ENCODE data around the gene RNF128.

RNF128 gene, protein sequence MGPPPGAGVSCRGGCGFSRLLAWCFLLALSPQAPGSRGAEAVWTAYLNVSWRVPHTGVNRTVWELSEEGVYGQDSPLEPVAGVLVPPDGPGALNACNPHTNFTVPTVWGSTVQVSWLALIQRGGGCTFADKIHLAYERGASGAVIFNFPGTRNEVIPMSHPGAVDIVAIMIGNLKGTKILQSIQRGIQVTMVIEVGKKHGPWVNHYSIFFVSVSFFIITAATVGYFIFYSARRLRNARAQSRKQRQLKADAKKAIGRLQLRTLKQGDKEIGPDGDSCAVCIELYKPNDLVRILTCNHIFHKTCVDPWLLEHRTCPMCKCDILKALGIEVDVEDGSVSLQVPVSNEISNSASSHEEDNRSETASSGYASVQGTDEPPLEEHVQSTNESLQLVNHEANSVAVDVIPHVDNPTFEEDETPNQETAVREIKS

DNA sequence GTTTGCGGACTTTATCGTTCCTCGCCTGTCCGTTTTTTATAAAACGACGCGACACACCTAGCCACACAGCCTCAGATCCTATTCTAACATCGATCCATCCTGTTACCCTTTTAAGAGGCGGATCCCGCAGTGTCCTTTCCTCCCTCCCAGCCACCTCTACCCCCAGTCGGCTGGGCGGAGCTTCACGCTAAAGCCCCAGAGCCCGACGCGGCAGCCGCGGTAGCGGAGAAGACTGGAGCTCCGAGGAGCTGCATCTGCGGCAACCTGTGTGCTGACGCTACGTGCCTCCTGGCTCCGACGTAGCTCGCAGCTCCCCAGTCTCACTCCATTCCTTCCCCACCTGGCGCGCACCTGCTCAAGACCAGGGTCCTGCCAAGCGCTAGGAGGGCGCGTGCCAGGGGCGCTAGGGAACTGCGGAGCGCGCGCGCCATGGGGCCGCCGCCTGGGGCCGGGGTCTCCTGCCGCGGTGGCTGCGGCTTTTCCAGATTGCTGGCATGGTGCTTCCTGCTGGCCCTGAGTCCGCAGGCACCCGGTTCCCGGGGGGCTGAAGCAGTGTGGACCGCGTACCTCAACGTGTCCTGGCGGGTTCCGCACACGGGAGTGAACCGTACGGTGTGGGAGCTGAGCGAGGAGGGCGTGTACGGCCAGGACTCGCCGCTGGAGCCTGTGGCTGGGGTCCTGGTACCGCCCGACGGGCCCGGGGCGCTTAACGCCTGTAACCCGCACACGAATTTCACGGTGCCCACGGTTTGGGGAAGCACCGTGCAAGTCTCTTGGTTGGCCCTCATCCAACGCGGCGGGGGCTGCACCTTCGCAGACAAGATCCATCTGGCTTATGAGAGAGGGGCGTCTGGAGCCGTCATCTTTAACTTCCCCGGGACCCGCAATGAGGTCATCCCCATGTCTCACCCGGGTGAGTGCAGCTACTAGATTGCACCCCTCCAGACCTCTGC is at the start of gene RNF128:
TSS of gene RNF128 (plus strand) at position 217 of the 953 bp plus-strand sequence. CDS start at position 430, 213 bp downstream.
- DNase-seq (ENCODE audit: low spot score): peak; percentile 7

- DNase-seq (ENCODE audit: low spot score): no peak
Measured at GRCh38 chrX:106680716-106681115, 45.8 kb upstream of the RNF128 start.

DNA sequence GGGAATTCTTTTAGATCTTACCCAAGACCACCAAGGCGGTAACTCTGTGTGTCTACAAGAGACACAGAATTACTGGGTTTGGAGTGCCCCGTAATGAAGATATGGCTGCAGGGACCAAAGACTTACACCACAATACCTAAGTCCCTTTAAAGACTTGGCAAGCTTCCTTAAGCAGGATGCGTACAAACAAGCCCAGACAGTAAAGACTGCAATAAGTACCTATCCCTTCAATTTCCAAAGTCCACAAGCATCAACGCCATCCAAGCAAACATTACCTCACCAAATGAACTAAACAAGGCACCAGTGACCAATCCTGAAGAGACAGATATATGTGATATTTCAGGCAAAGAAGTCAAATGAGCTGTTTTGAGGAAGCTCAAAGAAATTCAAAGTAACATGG is 42.3 kb upstream of the RNF128 start:
- DNase-seq (ENCODE audit: low spot score): no peak

GRCh38 chrX:106692425-106693065 is 34.0 kb upstream of the RNF128 start:
- no peak for DNase-seq (ENCODE audit: low spot score)

GRCh38 chrX:106696502-106696901 is 30.0 kb upstream of the RNF128 start:
- DNase-seq (ENCODE audit: low spot score): no peak

- DNase-seq (ENCODE audit: low spot score): no peak
Measured at GRCh38 chrX:106698693-106699092, 27.8 kb upstream of the RNF128 start.

GRCh38 chrX:106702636-106703035 is 23.9 kb upstream of the RNF128 start:
- no peak for DNase-seq (ENCODE audit: low spot score)

DNA sequence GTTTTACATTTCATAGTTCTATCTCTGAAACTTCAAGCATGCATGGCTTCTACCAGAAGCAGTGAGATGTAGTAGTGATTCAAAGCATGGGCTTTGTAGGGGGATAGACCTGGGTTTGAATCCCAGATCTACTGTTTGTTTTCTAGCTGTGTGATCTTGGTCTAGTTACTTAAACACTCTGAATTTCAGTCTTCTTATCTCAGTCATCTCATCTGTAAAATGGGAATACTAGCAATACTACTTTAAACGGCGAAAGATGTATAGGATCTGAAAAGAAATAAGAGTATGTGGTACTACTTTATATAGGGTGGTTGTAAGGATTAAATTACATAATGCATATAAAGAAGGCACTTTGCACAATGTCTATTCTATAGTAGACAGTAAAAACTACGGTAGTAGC is 20.0 kb upstream of the RNF128 start:
- DNase-seq (ENCODE audit: low spot score): no peak

GRCh38 chrX:106707771-106708454 is 18.6 kb upstream of the RNF128 start:
- no peak for DNase-seq (ENCODE audit: low spot score)

DNA sequence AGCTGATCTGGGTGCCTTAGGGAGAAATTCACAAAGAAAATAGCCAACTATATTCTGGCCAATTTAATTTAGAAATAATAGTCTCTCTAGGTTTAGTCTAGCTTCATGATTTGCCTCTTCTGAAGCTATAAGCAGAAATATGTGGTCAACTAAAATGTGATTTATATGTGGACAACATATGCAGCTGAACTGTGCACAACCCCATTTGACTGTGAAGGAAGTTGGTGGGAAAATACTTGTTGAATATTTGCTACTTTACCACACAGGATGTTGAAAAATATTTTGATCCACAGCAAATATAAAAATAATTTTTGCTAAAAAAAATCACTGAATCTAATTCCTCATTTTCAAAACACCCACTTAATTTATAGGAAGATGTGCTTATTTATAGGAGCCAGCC is 15.7 kb upstream of the RNF128 start:
- DNase-seq (ENCODE audit: low spot score): no peak

- DNase-seq (ENCODE audit: low spot score): no peak
Measured at GRCh38 chrX:106711375-106711774, 15.1 kb upstream of the RNF128 start.

- DNase-seq (ENCODE audit: low spot score): no peak
Measured at GRCh38 chrX:106716004-106716403, 10.5 kb upstream of the RNF128 start.

- DNase-seq (ENCODE audit: low spot score): no peak
Measured at GRCh38 chrX:106716463-106716862, 10.0 kb upstream of the RNF128 start.

GRCh38 chrX:106718709-106719108 is 7.8 kb upstream of the RNF128 start:
- DNase-seq (ENCODE audit: low spot score): no peak

DNA sequence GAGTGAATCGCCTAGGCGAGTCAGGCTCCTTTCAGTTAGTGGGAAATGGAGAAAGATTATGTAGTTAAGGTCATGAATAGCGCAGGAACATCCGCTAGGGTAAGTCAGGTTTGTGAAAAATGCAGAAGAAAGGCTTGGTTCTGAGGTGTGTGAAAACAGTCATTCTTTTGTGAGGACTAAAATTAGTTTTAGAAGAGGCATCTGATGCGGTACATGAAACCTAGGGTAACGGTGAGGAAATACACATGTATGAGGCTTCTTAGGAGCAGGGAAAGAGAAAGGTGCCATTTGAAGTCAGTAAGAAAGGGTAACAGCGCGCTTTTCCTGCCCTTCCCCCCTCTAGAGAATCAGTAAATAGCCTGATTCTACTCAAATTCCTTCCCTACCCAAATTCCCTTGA is 570 bp upstream of the RNF128 start:
- DNase-seq (ENCODE audit: low spot score): no peak

GRCh38 chrX:106728337-106728736 is 1.8 kb downstream of the RNF128 start:
- no peak for DNase-seq (ENCODE audit: low spot score)

- DNase-seq (ENCODE audit: low spot score): no peak
Measured at GRCh38 chrX:106730401-106730800, 3.9 kb downstream of the RNF128 start.

GRCh38 chrX:106731590-106731989 is 5.1 kb downstream of the RNF128 start:
- no peak for DNase-seq (ENCODE audit: low spot score)

DNA sequence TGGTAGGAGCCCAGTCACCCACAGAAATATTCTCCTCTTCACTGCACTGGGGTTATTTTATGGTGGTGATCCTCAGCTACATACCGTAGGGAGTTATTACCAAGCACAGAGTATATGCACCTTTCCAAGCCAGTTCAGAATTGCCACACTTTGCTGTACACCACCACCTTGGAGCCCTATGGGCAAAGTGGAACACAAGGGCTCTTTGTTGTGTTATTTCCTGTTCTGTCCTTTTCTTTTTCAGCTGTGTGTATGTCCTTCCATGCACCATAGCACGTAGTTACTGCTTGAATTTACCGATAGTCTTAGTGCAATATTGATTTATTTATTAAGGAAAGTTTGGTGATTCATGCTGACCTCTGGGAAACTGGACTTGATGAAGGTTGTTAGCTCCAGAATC is 8.3 kb downstream of the RNF128 start:
- no peak for DNase-seq (ENCODE audit: low spot score)

DNA sequence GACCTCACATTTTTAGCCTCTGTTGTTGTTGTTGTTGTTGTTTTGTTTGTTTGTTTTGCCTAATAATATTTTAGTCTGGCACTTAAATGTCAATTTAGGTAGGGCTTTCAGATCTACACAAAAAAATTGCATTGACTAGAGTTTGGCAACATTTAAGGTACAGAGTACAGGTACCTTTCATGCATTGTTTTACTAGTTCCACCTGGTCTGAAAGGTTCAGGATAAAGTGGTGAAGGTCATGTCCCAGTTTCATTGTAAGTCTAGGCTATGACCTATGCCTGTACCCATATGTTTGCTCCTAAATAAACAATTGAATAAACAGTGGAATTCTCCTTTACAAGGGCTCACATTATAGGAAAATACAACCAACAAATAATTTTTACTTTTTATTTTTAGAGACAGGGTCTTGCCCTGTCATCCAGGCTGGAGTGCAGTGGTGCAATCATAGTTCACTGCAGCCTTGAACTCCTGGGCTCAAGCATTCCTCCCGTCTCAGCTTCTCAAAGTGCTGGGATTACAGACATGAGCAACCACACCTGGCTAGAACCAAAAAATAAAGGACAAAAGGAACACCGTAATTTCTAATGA is 13.8 kb downstream of the RNF128 start:
- DNase-seq (ENCODE audit: low spot score): no peak

GRCh38 chrX:106742193-106742592 is 15.7 kb downstream of the RNF128 start:
- no peak for DNase-seq (ENCODE audit: low spot score)

Data from globus pallidus (tissue), 1 donor.